Measurements from ENCODE around the gene TMEM151A.

Gene TMEM151A

GRCh38 chr11:66331542-66332370, 40.1 kb downstream of the TMEM151A start:
- DNase-seq = no peak
- in situ Hi-C loops (cut with MboI; ENCODE audit: low pct_unique_long_range_greater_than_20kb, low sequenced_read_pairs) = no loop called here

- in situ Hi-C loops (cut with MboI; ENCODE audit: low pct_unique_long_range_greater_than_20kb, low sequenced_read_pairs) = no loop called here
- no peak for DNase-seq
Observed at GRCh38 chr11:66332371-66333219, 40.9 kb downstream of the TMEM151A start.

- in situ Hi-C loops (cut with MboI; ENCODE audit: low pct_unique_long_range_greater_than_20kb, low sequenced_read_pairs) = no loop called here
- DNase-seq = no peak
Observed at GRCh38 chr11:66333220-66333877, 41.7 kb downstream of the TMEM151A start.

GRCh38 chr11:66333896-66334604, 42.4 kb downstream of the TMEM151A start:
- no peak for DNase-seq
- in situ Hi-C loops (cut with MboI; ENCODE audit: low pct_unique_long_range_greater_than_20kb, low sequenced_read_pairs) = no loop called here

GRCh38 chr11:66334605-66335442, 43.1 kb downstream of the TMEM151A start:
- DNase-seq = no peak
- in situ Hi-C loops (cut with MboI; ENCODE audit: low pct_unique_long_range_greater_than_20kb, low sequenced_read_pairs) = no loop called here

- peak; percentile 36 for DNase-seq
- in situ Hi-C loops (cut with MboI; ENCODE audit: low pct_unique_long_range_greater_than_20kb, low sequenced_read_pairs) = no loop called here
Observed at GRCh38 chr11:66335531-66336233, 44.0 kb downstream of the TMEM151A start.

GRCh38 chr11:66336234-66337102, 44.8 kb downstream of the TMEM151A start, which contains the start of gene RIN1:
RIN1 (minus strand) TSS chr11:66336434; CDS start chr11:66336402, 32 bp downstream.
- in situ Hi-C loops (cut with MboI; ENCODE audit: low pct_unique_long_range_greater_than_20kb, low sequenced_read_pairs) = no loop called here
- peak; percentile 81 for DNase-seq

GRCh38 chr11:66337103-66337899, 45.6 kb downstream of the TMEM151A start:
- DNase-seq = no peak
- in situ Hi-C loops (cut with MboI; ENCODE audit: low pct_unique_long_range_greater_than_20kb, low sequenced_read_pairs) = no loop called here

- no peak for DNase-seq
- in situ Hi-C loops (cut with MboI; ENCODE audit: low pct_unique_long_range_greater_than_20kb, low sequenced_read_pairs) = no loop called here
Observed at GRCh38 chr11:66338276-66339161, 46.8 kb downstream of the TMEM151A start.

- no peak for DNase-seq
- in situ Hi-C loops (cut with MboI; ENCODE audit: low pct_unique_long_range_greater_than_20kb, low sequenced_read_pairs) = no loop called here
Observed at GRCh38 chr11:66339162-66339675, 47.5 kb downstream of the TMEM151A start.

- in situ Hi-C loops (cut with MboI; ENCODE audit: low pct_unique_long_range_greater_than_20kb, low sequenced_read_pairs) = no loop called here
- DNase-seq = no peak
Observed at GRCh38 chr11:66339686-66340483, 48.2 kb downstream of the TMEM151A start.

GRCh38 chr11:66340596-66341501, 49.2 kb downstream of the TMEM151A start:
- DNase-seq = no peak
- in situ Hi-C loops (cut with MboI; ENCODE audit: low pct_unique_long_range_greater_than_20kb, low sequenced_read_pairs) = no loop called here

GRCh38 chr11:66341502-66342126, 49.9 kb downstream of the TMEM151A start:
- in situ Hi-C loops (cut with MboI; ENCODE audit: low pct_unique_long_range_greater_than_20kb, low sequenced_read_pairs) = no loop called here
- no peak for DNase-seq
